Measurements from ENCODE around the gene APOL2. TPM values are rescaled to one million over a fixed set of nuclear protein-coding genes. Genes with fewer than 3 reads are reported as not detected.

The APOL2 gene
- polyA plus RNA-seq, 1 donor from 2014 or later = not detected

GRCh38 chr22:36212901-36213300, 26.4 kb downstream of the APOL2 start:
- TF ChIP-seq, protein P1, sequence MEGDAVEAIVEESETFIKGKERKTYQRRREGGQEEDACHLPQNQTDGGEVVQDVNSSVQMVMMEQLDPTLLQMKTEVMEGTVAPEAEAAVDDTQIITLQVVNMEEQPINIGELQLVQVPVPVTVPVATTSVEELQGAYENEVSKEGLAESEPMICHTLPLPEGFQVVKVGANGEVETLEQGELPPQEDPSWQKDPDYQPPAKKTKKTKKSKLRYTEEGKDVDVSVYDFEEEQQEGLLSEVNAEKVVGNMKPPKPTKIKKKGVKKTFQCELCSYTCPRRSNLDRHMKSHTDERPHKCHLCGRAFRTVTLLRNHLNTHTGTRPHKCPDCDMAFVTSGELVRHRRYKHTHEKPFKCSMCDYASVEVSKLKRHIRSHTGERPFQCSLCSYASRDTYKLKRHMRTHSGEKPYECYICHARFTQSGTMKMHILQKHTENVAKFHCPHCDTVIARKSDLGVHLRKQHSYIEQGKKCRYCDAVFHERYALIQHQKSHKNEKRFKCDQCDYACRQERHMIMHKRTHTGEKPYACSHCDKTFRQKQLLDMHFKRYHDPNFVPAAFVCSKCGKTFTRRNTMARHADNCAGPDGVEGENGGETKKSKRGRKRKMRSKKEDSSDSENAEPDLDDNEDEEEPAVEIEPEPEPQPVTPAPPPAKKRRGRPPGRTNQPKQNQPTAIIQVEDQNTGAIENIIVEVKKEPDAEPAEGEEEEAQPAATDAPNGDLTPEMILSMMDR (IDR thresholded peaks at IDR 0.05; ENCODE audit: poor library complexity, severe bottlenecking) = no peak
- TF ChIP-seq MXI1 (conservative IDR thresholded peaks at IDR 0.05; ENCODE audit: poor library complexity, severe bottlenecking) (no peak), POLR2AphosphoS5 (IDR thresholded peaks at IDR 0.05) (no peak), EP300 (conservative IDR thresholded peaks at IDR 0.05; ENCODE audit: poor library complexity, severe bottlenecking) (no peak), REST (IDR thresholded peaks at IDR 0.05; ENCODE audit: borderline replicate concordance) (no peak), EZH2 (IDR thresholded peaks at IDR 0.05; ENCODE audit: borderline replicate concordance, insufficient read depth, low read length, poor library complexity, severe bottlenecking) (no peak), SMC3 (conservative IDR thresholded peaks at IDR 0.05; ENCODE audit: poor library complexity) (no peak), TAF1 (IDR thresholded peaks at IDR 0.05; ENCODE audit: low read depth) (no peak), RAD21 (conservative IDR thresholded peaks at IDR 0.05) (no peak)
- Histone ChIP-seq H3K9me2 (ENCODE audit: insufficient read depth, low read length) (no peaks in the 10 kb centered on the region), H3K27ac (ENCODE audit: low read length) (no peak overlapping the region), H3K4me2 (ENCODE audit: low read length) (no peak overlapping the region), H2AFZ (ENCODE audit: low read depth, low read length) (no peak overlapping the region), H3K36me3 (ENCODE audit: insufficient read depth, low read length) (no peaks in the 10 kb centered on the region), H3K9me3 (ENCODE audit: low read length) (no peaks in the 10 kb centered on the region), H3F3A (ENCODE audit: insufficient read depth, low read length, poor library complexity, severe bottlenecking) (no peaks in the 10 kb centered on the region), H3K27me3 (ENCODE audit: insufficient read depth, low read depth, low read length) (no peaks in the 10 kb centered on the region), H3K9ac (ENCODE audit: low read length) (no peak overlapping the region), H3K4me3 (ENCODE audit: low read length) (no peak overlapping the region), H3K79me2 (replicated peaks; ENCODE audit: insufficient read depth, low read length) (no peaks in the 10 kb centered on the region), H4K20me1 (ENCODE audit: insufficient read depth) (no peaks in the 10 kb centered on the region)

- H3K27me3 ChIP-seq (ENCODE audit: insufficient read depth, low read depth, low read length) = no peaks in the 10 kb centered on the region
- H3K9ac ChIP-seq (ENCODE audit: low read length) = no peak overlapping the region
- no peak overlapping the region for H3K4me3 ChIP-seq (ENCODE audit: low read length)
- H2AFZ ChIP-seq (ENCODE audit: low read depth, low read length) = no peak overlapping the region
- no peak overlapping the region for H3K27ac ChIP-seq (ENCODE audit: low read length)
- H3K36me3 ChIP-seq (ENCODE audit: insufficient read depth, low read length) = no peaks in the 10 kb centered on the region
- H4K20me1 ChIP-seq (ENCODE audit: insufficient read depth) = no peaks in the 10 kb centered on the region
- no peaks in the 10 kb centered on the region for H3K9me2 ChIP-seq (ENCODE audit: insufficient read depth, low read length)
- H3K4me2 ChIP-seq (ENCODE audit: low read length) = no peak overlapping the region
- H3F3A ChIP-seq (ENCODE audit: insufficient read depth, low read length, poor library complexity, severe bottlenecking) = no peaks in the 10 kb centered on the region
- no peaks in the 10 kb centered on the region for H3K79me2 ChIP-seq (replicated peaks; ENCODE audit: insufficient read depth, low read length)
- no peaks in the 10 kb centered on the region for H3K9me3 ChIP-seq (ENCODE audit: low read length)
- no peak for TF ChIP-seq POLR2AphosphoS5 (IDR thresholded peaks at IDR 0.05)
- no peak for TF ChIP-seq REST (IDR thresholded peaks at IDR 0.05; ENCODE audit: borderline replicate concordance)
- TF ChIP-seq, protein P1 (IDR thresholded peaks at IDR 0.05; ENCODE audit: poor library complexity, severe bottlenecking) = no peak
- no peak for TF ChIP-seq RAD21 (conservative IDR thresholded peaks at IDR 0.05)
- TF ChIP-seq EZH2 (IDR thresholded peaks at IDR 0.05; ENCODE audit: borderline replicate concordance, insufficient read depth, low read length, poor library complexity, severe bottlenecking) = no peak
- no peak for TF ChIP-seq EP300 (conservative IDR thresholded peaks at IDR 0.05; ENCODE audit: poor library complexity, severe bottlenecking)
- no peak for TF ChIP-seq TAF1 (IDR thresholded peaks at IDR 0.05; ENCODE audit: low read depth)
- no peak for TF ChIP-seq SMC3 (conservative IDR thresholded peaks at IDR 0.05; ENCODE audit: poor library complexity)
- no peak for TF ChIP-seq MXI1 (conservative IDR thresholded peaks at IDR 0.05; ENCODE audit: poor library complexity, severe bottlenecking)
Measured at GRCh38 chr22:36211237-36211861, 28.0 kb downstream of the APOL2 start.
